ENCODE measurements around the gene ANP32E. TPM values are rescaled to one million over a fixed set of nuclear protein-coding genes. Genes with fewer than 3 reads are reported as not detected.
"Not testable (repeated sequence)": the region's sequence is repeated elsewhere in the genome, so short reads cannot be mapped to it uniquely, and the experiment has no call there.

The ANP32E gene
- total and polyA plus RNA-seq, 2 of the 8 experiments (the other 6 are each of a cell fraction or from before 2014, with no cell fraction given) = 20.7 to 123 TPM

DNA sequence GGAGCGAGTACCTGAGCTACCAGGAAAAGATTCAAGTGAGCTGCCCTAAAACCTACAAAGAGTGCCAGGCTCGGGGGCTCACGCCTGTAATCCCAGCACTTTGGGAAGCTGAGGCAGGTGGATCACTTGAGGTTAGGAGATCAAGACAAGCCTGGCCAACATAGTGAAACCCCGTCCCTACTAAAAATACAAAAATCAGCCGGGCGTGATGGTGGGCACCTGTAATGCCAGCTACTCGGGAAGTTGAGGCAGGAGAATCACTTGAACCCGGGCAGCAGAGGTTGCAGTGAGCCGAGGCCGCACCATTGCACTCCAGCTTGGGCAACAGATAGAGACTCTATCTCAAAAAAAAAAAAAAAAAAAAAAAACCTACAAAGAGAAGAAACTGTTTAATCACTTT is 3.0 kb downstream of the ANP32E start:
- not testable (repeated sequence) for H3K9me3 ChIP-seq (ENCODE audit: insufficient read depth in 2 of 2, low read depth in 1 of 2, low read length in 1 of 2); H2BK15ac ChIP-seq (ENCODE audit: low read length); H3K23me2 ChIP-seq (ENCODE audit: low read depth, low read length); H4K91ac ChIP-seq (replicated peaks; ENCODE audit: insufficient read length, low read length); H2BK5ac ChIP-seq (ENCODE audit: low read depth, low read length); H3K23ac ChIP-seq (ENCODE audit: insufficient read length); FAIRE-seq; H3K79me1 ChIP-seq (ENCODE audit: low read depth, low read length); H4K8ac ChIP-seq (ENCODE audit: extremely low read depth, insufficient read depth, low read length); H3K4me2 ChIP-seq (ENCODE audit: insufficient read depth in 1 of 2, low read depth in 2 of 2, low read length in 2 of 2); H3K4me3 ChIP-seq (ENCODE audit: extremely low read depth in 1 of 4, insufficient read depth in 2 of 4, low read depth in 3 of 4, low read length in 4 of 4); H3K9ac ChIP-seq (replicated peaks in 1 of 4; ENCODE audit: extremely low read depth in 1 of 4, low read depth in 3 of 4, low read length in 3 of 4); H2AK5ac ChIP-seq (ENCODE audit: low read depth, low read length); H4K20me1 ChIP-seq (replicated peaks in 1 of 2; ENCODE audit: control insufficient read depth in 1 of 2, insufficient read depth in 2 of 2, low read length in 2 of 2); H3K27ac ChIP-seq (ENCODE audit: low read depth, low read length); H3K14ac ChIP-seq (ENCODE audit: insufficient read length); H3K27me3 ChIP-seq (replicated peaks in 1 of 4; ENCODE audit: control insufficient read depth in 3 of 4, extremely low read depth in 1 of 4, insufficient read depth in 3 of 4, low read length in 3 of 4); H4K5ac ChIP-seq (ENCODE audit: insufficient read length, low read depth, low read length); H2BK20ac ChIP-seq (ENCODE audit: low read length); H3K4me1 ChIP-seq (replicated peaks in 1 of 4; ENCODE audit: control insufficient read depth in 3 of 4, insufficient read depth in 4 of 4, low read length in 3 of 4); H3K18ac ChIP-seq (ENCODE audit: extremely low read depth, low read length); H2BK12ac ChIP-seq (ENCODE audit: low read depth, low read length); H2AFZ ChIP-seq (ENCODE audit: low read length); H3K4ac ChIP-seq (replicated peaks; ENCODE audit: insufficient read length, low read depth, low read length); H3K56ac ChIP-seq (replicated peaks; ENCODE audit: insufficient read length, low read depth, low read length); H2BK120ac ChIP-seq (replicated peaks; ENCODE audit: low read depth, low read length)
- DNase-seq (ENCODE audit: low read depth in 1 of 2, low spot score in 2 of 2) = peak in 1 of 2 experiments; percentile 16
- H3K36me3 ChIP-seq (ENCODE audit: control insufficient read depth in 2 of 4, insufficient read depth in 4 of 4, low read length in 3 of 4) = peaks cover 3 to 23% (median 9%) of the 10 kb centered on the region in 4 experiments; a peak in 7 of 8 replicates
- H3K79me2 ChIP-seq (ENCODE audit: control insufficient read depth in 1 of 2, insufficient read depth in 2 of 2, low read length in 2 of 2) = peaks cover 22 to 62% of the 10 kb centered on the region in 2 experiments
- CTCF ChIA-PET (ENCODE audit: partially characterized antibody) = interaction anchor here (1.1 to 3.3 kb wide), 2 partner anchors 11 to 45 kb away, joined by 3 to 9 read pairs; no protein-coding TSS in a partner anchor
- POLR2A ChIA-PET (ENCODE audit: partially characterized antibody) = interaction anchor here (0.6 to 5.6 kb wide), 6 partner anchors 9 to 222 kb away, joined by 3 to 61 read pairs (median 6); partner anchors contain the start of gene CA14
- 96% methylated on average over 9 of the region's 10 CpGs; no CpG with 5 or more reads in 1 of the 2 experiments for WGBS, 2 experiments (ENCODE audit: extremely low coverage in 1 of 2, insufficient coverage in 1 of 2, insufficient read length in 1 of 2, insufficient replicate concordance in 2 of 2, low coverage in 1 of 2, low lambda C conversion rate in 2 of 2, missing lambda C conversion rate in 1 of 2)

DNA sequence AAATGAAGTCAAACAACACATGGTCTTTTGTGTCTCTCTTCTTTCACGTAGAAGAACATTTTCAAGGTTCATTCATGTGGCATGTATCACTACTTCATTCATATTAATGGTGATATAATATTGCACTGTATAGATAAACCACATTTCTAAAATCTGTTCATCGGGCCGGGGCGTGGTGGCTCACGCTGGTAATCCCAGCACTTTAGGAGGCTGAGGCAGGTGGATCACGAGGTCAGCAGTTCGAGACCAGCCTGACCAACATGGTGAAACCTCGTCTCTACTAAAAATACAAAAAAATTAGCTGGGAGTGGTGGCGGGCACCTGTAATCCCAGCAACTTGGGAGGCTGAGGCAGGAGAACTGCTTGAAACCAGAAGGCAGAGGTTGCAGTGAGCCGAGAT is 7.7 kb downstream of the ANP32E start:
- not testable (repeated sequence) for H3K14ac ChIP-seq (ENCODE audit: insufficient read length); H4K91ac ChIP-seq (replicated peaks; ENCODE audit: insufficient read length, low read length); H4K20me1 ChIP-seq (replicated peaks in 1 of 2; ENCODE audit: control insufficient read depth in 1 of 2, insufficient read depth in 2 of 2, low read length in 2 of 2); H2AFZ ChIP-seq (ENCODE audit: low read length); H3K23me2 ChIP-seq (ENCODE audit: low read depth, low read length); H3K79me1 ChIP-seq (ENCODE audit: low read depth, low read length); H2BK15ac ChIP-seq (ENCODE audit: low read length); H3K27me3 ChIP-seq (replicated peaks in 1 of 4; ENCODE audit: control insufficient read depth in 3 of 4, extremely low read depth in 1 of 4, insufficient read depth in 3 of 4, low read length in 3 of 4); H3K9ac ChIP-seq (replicated peaks in 1 of 4; ENCODE audit: extremely low read depth in 1 of 4, low read depth in 3 of 4, low read length in 3 of 4); H3K4me2 ChIP-seq (ENCODE audit: insufficient read depth in 1 of 2, low read depth in 2 of 2, low read length in 2 of 2); H3K4me3 ChIP-seq (ENCODE audit: extremely low read depth in 1 of 4, insufficient read depth in 2 of 4, low read depth in 3 of 4, low read length in 4 of 4); H3K9me3 ChIP-seq (ENCODE audit: insufficient read depth in 2 of 2, low read depth in 1 of 2, low read length in 1 of 2); H2BK120ac ChIP-seq (replicated peaks; ENCODE audit: low read depth, low read length); H2AK5ac ChIP-seq (ENCODE audit: low read depth, low read length); H3K4me1 ChIP-seq (replicated peaks in 1 of 4; ENCODE audit: control insufficient read depth in 3 of 4, insufficient read depth in 4 of 4, low read length in 3 of 4); H3K56ac ChIP-seq (replicated peaks; ENCODE audit: insufficient read length, low read depth, low read length); H3K23ac ChIP-seq (ENCODE audit: insufficient read length); H2BK5ac ChIP-seq (ENCODE audit: low read depth, low read length); H2BK20ac ChIP-seq (ENCODE audit: low read length); H2BK12ac ChIP-seq (ENCODE audit: low read depth, low read length); H4K5ac ChIP-seq (ENCODE audit: insufficient read length, low read depth, low read length); H3K18ac ChIP-seq (ENCODE audit: extremely low read depth, low read length); H3K27ac ChIP-seq (ENCODE audit: low read depth, low read length); FAIRE-seq; H3K4ac ChIP-seq (replicated peaks; ENCODE audit: insufficient read length, low read depth, low read length); H4K8ac ChIP-seq (ENCODE audit: extremely low read depth, insufficient read depth, low read length)
- 93% methylated on average over 10 of the region's 10 CpGs; no CpG with 5 or more reads in 1 of the 2 experiments for WGBS, 2 experiments (ENCODE audit: extremely low coverage in 1 of 2, insufficient coverage in 1 of 2, insufficient read length in 1 of 2, insufficient replicate concordance in 2 of 2, low coverage in 1 of 2, low lambda C conversion rate in 2 of 2, missing lambda C conversion rate in 1 of 2)
- peaks cover 14 to 59% (median 45%) of the 10 kb centered on the region in 4 experiments for H3K36me3 ChIP-seq (ENCODE audit: control insufficient read depth in 2 of 4, insufficient read depth in 4 of 4, low read length in 3 of 4)
- DNase-seq (ENCODE audit: low read depth in 1 of 2, low spot score in 2 of 2) = peak in 1 of 2 experiments; percentile 14
- H3K79me2 ChIP-seq (ENCODE audit: control insufficient read depth in 1 of 2, insufficient read depth in 2 of 2, low read length in 2 of 2) = peaks cover 4 to 36% of the 10 kb centered on the region in 2 experiments
- ChIA-PET CTCF (ENCODE audit: partially characterized antibody) (interaction anchor here (0.9 to 1.0 kb wide), 2 partner anchors 8 to 14 kb away, joined by 3 to 4 read pairs; no protein-coding TSS in a partner anchor), POLR2A (ENCODE audit: partially characterized antibody) (interaction anchor here (1.1 to 1.5 kb wide), 2 partner anchors 8 to 13 kb away, joined by 3 read pairs; no protein-coding TSS in a partner anchor)

Data from H1 (cell line).